IPS DF 6.9 (cell line): ENCODE measurements around the gene PRKG2.
"Not testable (repeated sequence)": the region's sequence is repeated elsewhere in the genome, so short reads cannot be mapped to it uniquely, and the experiment has no call there.

Source experiments
- DNase-seq: peaks from one replicate; pipeline ENCODE4 v3.0.0-alpha.2; 2013; ENCODE audit warnings: low read depth, low spot score
- H3K27ac ChIP-seq: one replicate; pipeline ENCODE4 v1.5.1; 2013; ENCODE audit warnings: low read length, control low read depth
- H3K27me3 ChIP-seq: 2 replicates; pipeline ENCODE4 v1.6.1; 2013; ENCODE audit warnings: mild to moderate bottlenecking, low read length; ENCODE audit not compliant: control insufficient read depth, insufficient read depth
- H3K36me3 ChIP-seq: 2 replicates; pipeline ENCODE4 v1.6.1; 2013; ENCODE audit warnings: low read length; ENCODE audit not compliant: control insufficient read depth, insufficient read depth
- H3K4me1 ChIP-seq: 2 replicates; pipeline ENCODE4 v1.6.1; 2013; ENCODE audit warnings: low read length; ENCODE audit not compliant: control insufficient read depth, insufficient read depth
- H3K4me3 ChIP-seq: 2 replicates; pipeline ENCODE4 v1.5.1; 2013; ENCODE audit warnings: mild to moderate bottlenecking, low read length
- H3K9me3 ChIP-seq: 2 replicates; pipeline ENCODE4 v1.6.1; 2013; ENCODE audit warnings: low read length, inconsistent platforms; ENCODE audit not compliant: control insufficient read depth, insufficient read depth
- WGBS: extraction: QIAGEN DNeasy Blood & Tissue Kit; methylation state at CpG from one replicate; pipeline ENCODE4 v1.1.7; 2013; ENCODE audit warnings: mixed read lengths, missing lambda C conversion rate; ENCODE audit not compliant: insufficient read length, insufficient coverage; 5-methylcytosine and 5-hydroxymethylcytosine counted together

Gene PRKG2

GRCh38 chr4:81162752-81163458, 52.1 kb downstream of the PRKG2 start:
- DNase-seq: no peak
- Histone ChIP-seq H3K4me1 (no peaks in the 10 kb centered on the region; the same call in 1 of the 2 replicates), H3K27me3 (no peaks in the 10 kb centered on the region), H3K27ac (no peak overlapping the region), H3K4me3 (no peak overlapping the region), H3K36me3 (no peaks in the 10 kb centered on the region), H3K9me3 (no peaks in the 10 kb centered on the region)
- no CpG with 5 or more reads among the region's 4 CpGs for WGBS

- DNase-seq: not testable (repeated sequence)
Observed at GRCh38 chr4:81153714-81154323, 61.2 kb downstream of the PRKG2 start.

GRCh38 chr4:81152839-81153713, 61.9 kb downstream of the PRKG2 start:
- no peaks in the 10 kb centered on the region for H3K4me1 ChIP-seq
- no peaks in the 10 kb centered on the region for H3K27me3 ChIP-seq
- H3K4me3 ChIP-seq: no peak overlapping the region; the same call in 1 of the 2 replicates
- no CpG with 5 or more reads among the region's 1 CpG for WGBS
- H3K9me3 ChIP-seq: no peaks in the 10 kb centered on the region
- no peak overlapping the region for H3K27ac ChIP-seq
- no peak for DNase-seq
- no peaks in the 10 kb centered on the region for H3K36me3 ChIP-seq

More at GRCh38 chr4:81153714-81154323, 61.2 kb downstream of the PRKG2 start:
- H3K27me3 ChIP-seq, H3K4me1 ChIP-seq, H3K9me3 ChIP-seq, H3K27ac ChIP-seq, H3K36me3 ChIP-seq: not testable (repeated sequence)
- no CpG with 5 or more reads among the region's 30 CpGs for WGBS
- H3K4me3 ChIP-seq: peak overlapping the region; percentile 48; the same call in 1 of the 2 replicates

- no peaks in the 10 kb centered on the region for H3K4me1 ChIP-seq
- no peak overlapping the region for H3K27ac ChIP-seq
- DNase-seq: no peak
- H3K27me3 ChIP-seq: no peaks in the 10 kb centered on the region
- H3K36me3 ChIP-seq: no peaks in the 10 kb centered on the region
- H3K4me3 ChIP-seq: no peak overlapping the region
- no peaks in the 10 kb centered on the region for H3K9me3 ChIP-seq
Observed at GRCh38 chr4:81149976-81150375, 65.0 kb downstream of the PRKG2 start.

- Histone ChIP-seq H3K27ac (no peak overlapping the region), H3K27me3 (no peaks in the 10 kb centered on the region), H3K36me3 (no peaks in the 10 kb centered on the region), H3K4me3 (no peak overlapping the region), H3K4me1 (no peaks in the 10 kb centered on the region), H3K9me3 (no peaks in the 10 kb centered on the region)
- WGBS: no CpG with 5 or more reads among the region's 6 CpGs
- no peak for DNase-seq
Observed at GRCh38 chr4:81148576-81148975, 66.4 kb downstream of the PRKG2 start.

- no peak for DNase-seq
- H3K9me3 ChIP-seq: no peaks in the 10 kb centered on the region
- no peak overlapping the region for H3K4me3 ChIP-seq
- no peaks in the 10 kb centered on the region for H3K27me3 ChIP-seq
- H3K4me1 ChIP-seq: no peaks in the 10 kb centered on the region
- H3K27ac ChIP-seq: no peak overlapping the region
- no peaks in the 10 kb centered on the region for H3K36me3 ChIP-seq
Observed at GRCh38 chr4:81146466-81146865, 68.6 kb downstream of the PRKG2 start.

- Histone ChIP-seq H3K27ac (no peak overlapping the region), H3K27me3 (no peaks in the 10 kb centered on the region), H3K4me3 (no peak overlapping the region), H3K9me3 (no peaks in the 10 kb centered on the region), H3K36me3 (no peaks in the 10 kb centered on the region), H3K4me1 (no peaks in the 10 kb centered on the region)
- no CpG with 5 or more reads among the region's 2 CpGs for WGBS
- DNase-seq: no peak
Observed at GRCh38 chr4:81143183-81143582, 71.8 kb downstream of the PRKG2 start.

GRCh38 chr4:81142744-81143143, 72.3 kb downstream of the PRKG2 start:
- no CpG with 5 or more reads among the region's 7 CpGs for WGBS
- no peak for DNase-seq
- H3K4me1 ChIP-seq: no peaks in the 10 kb centered on the region
- no peak overlapping the region for H3K27ac ChIP-seq
- H3K9me3 ChIP-seq: no peaks in the 10 kb centered on the region
- no peaks in the 10 kb centered on the region for H3K27me3 ChIP-seq
- no peaks in the 10 kb centered on the region for H3K36me3 ChIP-seq
- no peak overlapping the region for H3K4me3 ChIP-seq

GRCh38 chr4:81137894-81138293, 77.1 kb downstream of the PRKG2 start:
- no peaks in the 10 kb centered on the region for H3K4me1 ChIP-seq
- no peak overlapping the region for H3K27ac ChIP-seq
- WGBS: no CpG with 5 or more reads among the region's 4 CpGs
- no peaks in the 10 kb centered on the region for H3K9me3 ChIP-seq
- no peak overlapping the region for H3K4me3 ChIP-seq
- H3K36me3 ChIP-seq: no peaks in the 10 kb centered on the region
- no peaks in the 10 kb centered on the region for H3K27me3 ChIP-seq
- DNase-seq: no peak

- no peaks in the 10 kb centered on the region for H3K9me3 ChIP-seq
- no peaks in the 10 kb centered on the region for H3K4me1 ChIP-seq
- no CpG with 5 or more reads among the region's 3 CpGs for WGBS
- H3K27me3 ChIP-seq: no peaks in the 10 kb centered on the region
- no peak for DNase-seq
- H3K4me3 ChIP-seq: no peak overlapping the region
- no peaks in the 10 kb centered on the region for H3K36me3 ChIP-seq
- no peak overlapping the region for H3K27ac ChIP-seq
Observed at GRCh38 chr4:81137446-81137845, 77.6 kb downstream of the PRKG2 start.
